GM21717 (cell line): Measurements from ENCODE around the gene FUS.

Experiments
- ATAC-seq: cut with Tn5 transposase; IDR thresholded peaks from one replicate; pipeline ENCODE4 v1.9.1; 2021; ENCODE audit warnings: mild to moderate bottlenecking, moderate library complexity; ENCODE audit not compliant: unreplicated experiment

The FUS gene

GRCh38 chr16:31200821-31201568, 21.1 kb downstream of the FUS start:
- ATAC-seq = no peak

- peak; percentile 46 for ATAC-seq
Observed at GRCh38 chr16:31201582-31202413, 21.9 kb downstream of the FUS start.

- peak; percentile 39 for ATAC-seq
Observed at GRCh38 chr16:31202414-31203375, 22.8 kb downstream of the FUS start, which contains the start of gene PYCARD. Gene PYCARD, minus strand, starts transcription at chr16:31202760. Its CDS starts 70 bp downstream, at chr16:31202690.

GRCh38 chr16:31204871-31205666, 25.1 kb downstream of the FUS start:
- no peak for ATAC-seq

- no peak for ATAC-seq
Observed at GRCh38 chr16:31206776-31207175, 26.8 kb downstream of the FUS start.

- no peak for ATAC-seq
Observed at GRCh38 chr16:31213342-31213741, 33.4 kb downstream of the FUS start.

GRCh38 chr16:31213877-31214707, 34.2 kb downstream of the FUS start, which contains the start of gene TRIM72:
Gene TRIM72, plus strand, starts transcription at chr16:31214119. Its CDS starts 620 bp downstream, at chr16:31214739.
- no peak for ATAC-seq

GRCh38 chr16:31214708-31215286, 34.9 kb downstream of the FUS start:
- no peak for ATAC-seq

GRCh38 chr16:31215287-31216162, 35.6 kb downstream of the FUS start:
- no peak for ATAC-seq

- ATAC-seq = no peak
Observed at GRCh38 chr16:31216422-31217135, 36.6 kb downstream of the FUS start, which contains the start of gene PYDC1. Gene PYDC1, minus strand, starts transcription at chr16:31217135. Its CDS starts 107 bp downstream, at chr16:31217028.

- no peak for ATAC-seq
Observed at GRCh38 chr16:31217136-31217530, 37.2 kb downstream of the FUS start.

- no peak for ATAC-seq
Observed at GRCh38 chr16:31219154-31219741, 39.3 kb downstream of the FUS start.

GRCh38 chr16:31221357-31222160, 41.6 kb downstream of the FUS start:
- ATAC-seq = no peak

- no peak for ATAC-seq
Observed at GRCh38 chr16:31223044-31223443, 43.1 kb downstream of the FUS start.

- no peak for ATAC-seq
Observed at GRCh38 chr16:31224092-31224955, 44.4 kb downstream of the FUS start.
